A673 (cell line): ENCODE results near the gene XYLT1.

Experiments used
- EZH2 ChIP-seq: fragments of 200-600 bp; sonication (generic); IDR thresholded peaks from 2 replicates; pipeline ENCODE4 v1.6.1; 2017; ENCODE audit warnings: borderline replicate concordance, low read depth, mild to moderate bottlenecking, mixed read lengths, antibody characterized with exemption, low read length; ENCODE audit not compliant: poor library complexity, severe bottlenecking
- TF ChIP-seq, protein P1 (sequence below): fragments of 300-800, 200-600 bp; sonication (generic); conservative IDR thresholded peaks from 2 replicates; pipeline ENCODE4 v1.5.1; 2017; ENCODE audit warnings: low read depth, mild to moderate bottlenecking, antibody characterized with exemption, low read length, moderate library complexity, mixed read lengths

DNA sequence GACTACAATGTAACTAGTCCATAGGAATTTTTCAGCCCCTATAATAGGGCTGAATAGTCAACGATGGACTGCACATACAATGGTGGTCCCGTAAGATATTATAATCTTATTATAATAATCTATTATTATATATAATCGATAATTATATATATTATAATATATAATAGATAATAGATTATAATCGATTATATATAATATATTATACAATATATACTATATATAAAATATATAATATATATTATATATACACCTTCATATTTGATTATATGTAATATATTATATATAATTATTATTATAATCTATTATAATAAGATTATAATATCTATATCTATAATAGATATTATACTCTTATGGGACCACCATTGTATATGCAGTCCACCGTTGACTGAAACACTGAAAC lies 238.8 kb downstream of the XYLT1 start:
- TF ChIP-seq, protein P1, sequence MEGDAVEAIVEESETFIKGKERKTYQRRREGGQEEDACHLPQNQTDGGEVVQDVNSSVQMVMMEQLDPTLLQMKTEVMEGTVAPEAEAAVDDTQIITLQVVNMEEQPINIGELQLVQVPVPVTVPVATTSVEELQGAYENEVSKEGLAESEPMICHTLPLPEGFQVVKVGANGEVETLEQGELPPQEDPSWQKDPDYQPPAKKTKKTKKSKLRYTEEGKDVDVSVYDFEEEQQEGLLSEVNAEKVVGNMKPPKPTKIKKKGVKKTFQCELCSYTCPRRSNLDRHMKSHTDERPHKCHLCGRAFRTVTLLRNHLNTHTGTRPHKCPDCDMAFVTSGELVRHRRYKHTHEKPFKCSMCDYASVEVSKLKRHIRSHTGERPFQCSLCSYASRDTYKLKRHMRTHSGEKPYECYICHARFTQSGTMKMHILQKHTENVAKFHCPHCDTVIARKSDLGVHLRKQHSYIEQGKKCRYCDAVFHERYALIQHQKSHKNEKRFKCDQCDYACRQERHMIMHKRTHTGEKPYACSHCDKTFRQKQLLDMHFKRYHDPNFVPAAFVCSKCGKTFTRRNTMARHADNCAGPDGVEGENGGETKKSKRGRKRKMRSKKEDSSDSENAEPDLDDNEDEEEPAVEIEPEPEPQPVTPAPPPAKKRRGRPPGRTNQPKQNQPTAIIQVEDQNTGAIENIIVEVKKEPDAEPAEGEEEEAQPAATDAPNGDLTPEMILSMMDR = no peak
- TF ChIP-seq EZH2 = no peak
